ENCODE data around the gene DPM3. TPM values are rescaled to one million over a fixed set of nuclear protein-coding genes. Genes with fewer than 3 reads are reported as not detected.

The DPM3 gene
- total and polyA plus RNA-seq, 9 of the 15 experiments (the other 6 are each of a cell fraction or from before 2014, with no cell fraction given) = 3.7 to 120 (median 36.4) TPM

- TF ChIP-seq HDAC1 (IDR thresholded peaks at IDR 0.05) (peak in 1 of 2 experiments; percentile 87; a peak in 2 of 4 replicates), HOXB6 (CRISPR knock-in tag; IDR thresholded peaks at IDR 0.05; ENCODE audit: borderline replicate concordance) (no peak), POLR2B (IDR thresholded peaks at IDR 0.05; ENCODE audit: low read depth, partially characterized antibody) (no peak), KDM5B (IDR thresholded peaks at IDR 0.05; ENCODE audit: insufficient replicate concordance, low read depth, low read length) (no peak), CAMTA2 (CRISPR knock-in tag; conservative IDR thresholded peaks at IDR 0.05) (no peak), SMAD3 (CRISPR knock-in tag; conservative IDR thresholded peaks at IDR 0.05) (no peak), FOXA1 (IDR thresholded peaks at IDR 0.05; ENCODE audit: borderline replicate concordance) (no peak), TCFL5 (CRISPR knock-in tag; conservative IDR thresholded peaks at IDR 0.05) (no peak), ZNF280B (CRISPR knock-in tag; IDR thresholded peaks at IDR 0.05) (no peak), CHD4 (IDR thresholded peaks at IDR 0.05; ENCODE audit: insufficient read depth, insufficient replicate concordance, low read depth, low read length, poor library complexity, severe bottlenecking) (no peak), SFPQ (IDR thresholded peaks at IDR 0.05; ENCODE audit: low read depth, low read length) (no peak), FOXK1 (CRISPR knock-in tag; IDR thresholded peaks at IDR 0.05; ENCODE audit: borderline replicate concordance) (no peak), NCOA1 (IDR thresholded peaks at IDR 0.05; ENCODE audit: low read depth) (no peak), NKRF (IDR thresholded peaks at IDR 0.05; ENCODE audit: borderline replicate concordance) (peak; percentile 73; the same call in 1 of the 2 replicates), MECOM (CRISPR knock-in tag; IDR thresholded peaks at IDR 0.05) (no peak), MTA1 (IDR thresholded peaks at IDR 0.05; ENCODE audit: borderline replicate concordance) (peak; percentile 87), RFX1 (IDR thresholded peaks at IDR 0.05) (no peak), HDAC2 (IDR thresholded peaks at IDR 0.05) (peak; percentile 80; the same call in 1 of the 2 replicates), PKNOX1 (IDR thresholded peaks at IDR 0.05) (peak; percentile 78), SIN3A (IDR thresholded peaks at IDR 0.05; ENCODE audit: borderline replicate concordance in 2 of 2, control insufficient read depth in 1 of 2, low read depth in 2 of 2, low read length in 2 of 2) (peak; percentile 94 to 95), ZNF408 (CRISPR knock-in tag; IDR thresholded peaks at IDR 0.05; ENCODE audit: low read depth) (no peak), PCBP2 (IDR thresholded peaks at IDR 0.05; ENCODE audit: low read depth, low read length, poor library complexity, severe bottlenecking) (no peak), SMARCA5 (IDR thresholded peaks at IDR 0.05) (no peak)
Observed at GRCh38 chr1:155134880-155135414, 5.4 kb downstream of the DPM3 start (continued).

Data from K562 (cell line).